WTC11 (cell line): ENCODE results near the gene VEZT. TPM values are rescaled to one million over a fixed set of nuclear protein-coding genes. Genes with fewer than 3 reads are reported as not detected.
A peak's percentile ranks its signal among the peaks of the same experiment; 100 is the strongest.

ENCODE experiments used
- ATAC-seq: fragments of 200-7000 bp; cut with Tn5 transposase; 2 replicates; pipeline ENCODE4 v1.10.0; 2021; ENCODE audit warnings: mild to moderate bottlenecking, moderate library complexity
- CTCF ChIA-PET: fragments of 300-600 bp; sonication (Branson Sonifier 250); formaldehyde crosslinking; loops from one replicate; lab custom pipeline; 2021; ENCODE audit warnings: antibody characterized with exemption; lab: Charles Lee
- POLR2A ChIA-PET: fragments of 350-600 bp; sonication (Branson Sonifier 250); formaldehyde crosslinking; loops from one replicate; lab custom pipeline; 2021; ENCODE audit warnings: antibody characterized with exemption; lab: Charles Lee
- DNase-seq: peaks from one replicate; pipeline ENCODE4 v3.0.0; 2021; ENCODE audit warnings: low spot score
- H3K27ac Mint-ChIP-seq: 2 replicates; pipeline ENCODE4 v1.8.0; 2021; ENCODE audit warnings: mixed read lengths
- H3K27me3 Mint-ChIP-seq: 2 replicates; pipeline ENCODE4 v1.8.0; 2021; ENCODE audit warnings: low read depth, mild to moderate bottlenecking, moderate library complexity, mixed read lengths
- H3K36me3 Mint-ChIP-seq: 2 replicates; pipeline ENCODE4 v1.8.0; 2021; ENCODE audit warnings: mixed read lengths
- H3K4me1 Mint-ChIP-seq: 2 replicates; pipeline ENCODE4 v1.8.0; 2022; ENCODE audit warnings: mixed read lengths
- H3K4me3 Mint-ChIP-seq: 2 replicates; pipeline ENCODE4 v1.8.0; 2021; ENCODE audit warnings: mild to moderate bottlenecking, moderate library complexity, mixed read lengths
- H3K9me3 Mint-ChIP-seq: 2 replicates; pipeline ENCODE4 v1.8.0; 2021; ENCODE audit warnings: mixed read lengths
- AFF4 ChIP-seq: sonication (generic); formaldehyde crosslinking; IDR thresholded peaks from 2 replicates; pipeline ENCODE4 v1.8.1; 2023; ENCODE audit warnings: mild to moderate bottlenecking, missing genetic modification reagents, borderline replicate concordance
- ARID4B ChIP-seq: sonication (generic); formaldehyde crosslinking; IDR thresholded peaks from 2 replicates; pipeline ENCODE4 v1.8.0; 2023; ENCODE audit warnings: missing genetic modification reagents, mild to moderate bottlenecking, borderline replicate concordance
- CBFB ChIP-seq: sonication (generic); formaldehyde crosslinking; IDR thresholded peaks from 2 replicates; pipeline ENCODE4 v1.8.1; 2022; ENCODE audit warnings: mild to moderate bottlenecking, low read depth, missing genetic modification reagents
- E2F1 ChIP-seq: sonication (generic); formaldehyde crosslinking; IDR thresholded peaks from 2 replicates; pipeline ENCODE4 v1.8.0; 2022; ENCODE audit warnings: mild to moderate bottlenecking, missing genetic modification reagents
- E2F5 ChIP-seq: sonication (generic); formaldehyde crosslinking; IDR thresholded peaks from 2 replicates; pipeline ENCODE4 v1.8.1; 2022; ENCODE audit warnings: mild to moderate bottlenecking, moderate library complexity, missing genetic modification reagents
- ELF4 ChIP-seq: sonication (generic); formaldehyde crosslinking; IDR thresholded peaks from 2 replicates; pipeline ENCODE4 v1.8.1; 2022; ENCODE audit warnings: low read depth, mild to moderate bottlenecking, moderate library complexity, missing genetic modification reagents
- EMX1 ChIP-seq: fragments of 250-450 bp; sonication (Bioruptor Pico); IDR thresholded peaks from 2 replicates; pipeline ENCODE4 v1.8.0; 2021; ENCODE audit warnings: mild to moderate bottlenecking
- FOXP1 ChIP-seq: sonication (generic); formaldehyde crosslinking; IDR thresholded peaks from 2 replicates; pipeline ENCODE4 v1.8.0; 2022; ENCODE audit warnings: missing genetic modification reagents, mild to moderate bottlenecking, moderate library complexity, borderline replicate concordance
- IRF1 ChIP-seq: sonication (generic); formaldehyde crosslinking; IDR thresholded peaks from 2 replicates; pipeline ENCODE4 v1.8.0; 2023; ENCODE audit warnings: missing genetic modification reagents
- JUN ChIP-seq: sonication (generic); formaldehyde crosslinking; IDR thresholded peaks from 2 replicates; pipeline ENCODE4 v1.8.0; 2023; ENCODE audit warnings: mild to moderate bottlenecking, missing genetic modification reagents
- MLX ChIP-seq: sonication (generic); formaldehyde crosslinking; IDR thresholded peaks from 2 replicates; pipeline ENCODE4 v1.8.1; 2023; ENCODE audit warnings: mild to moderate bottlenecking, missing genetic modification reagents, moderate library complexity
- PREB ChIP-seq: sonication (generic); formaldehyde crosslinking; IDR thresholded peaks from 2 replicates; pipeline ENCODE4 v1.8.1; 2022; ENCODE audit warnings: mild to moderate bottlenecking, missing genetic modification reagents, moderate library complexity, borderline replicate concordance
- USF2 ChIP-seq: sonication (generic); formaldehyde crosslinking; IDR thresholded peaks from 2 replicates; pipeline ENCODE4 v1.8.1; 2023; ENCODE audit warnings: mild to moderate bottlenecking, missing genetic modification reagents, moderate library complexity
- ZNF121 ChIP-seq: sonication (generic); formaldehyde crosslinking; IDR thresholded peaks from 2 replicates; pipeline ENCODE4 v1.8.0; 2023; ENCODE audit warnings: missing genetic modification reagents
- ZNF232 ChIP-seq: sonication (generic); formaldehyde crosslinking; IDR thresholded peaks from 2 replicates; pipeline ENCODE4 v1.8.0; 2022; ENCODE audit warnings: mild to moderate bottlenecking, missing genetic modification reagents
- ZNF263 ChIP-seq: sonication (generic); formaldehyde crosslinking; IDR thresholded peaks from 2 replicates; pipeline ENCODE4 v1.8.1; 2022; ENCODE audit warnings: low read depth, mild to moderate bottlenecking, moderate library complexity, missing genetic modification reagents
- ZNF317 ChIP-seq: sonication (generic); formaldehyde crosslinking; IDR thresholded peaks from 2 replicates; pipeline ENCODE4 v1.8.1; 2023; ENCODE audit warnings: low read depth, mild to moderate bottlenecking, moderate library complexity, missing genetic modification reagents, borderline replicate concordance
- ZNF396 ChIP-seq: fragments of 250-450 bp; sonication (Bioruptor Pico); IDR thresholded peaks from 2 replicates; pipeline ENCODE4 v1.8.0; 2021; ENCODE audit warnings: mild to moderate bottlenecking, moderate library complexity, borderline replicate concordance
- ZNF512 ChIP-seq: sonication (generic); formaldehyde crosslinking; IDR thresholded peaks from 2 replicates; pipeline ENCODE4 v1.8.1; 2022; ENCODE audit warnings: missing genetic modification reagents, borderline replicate concordance
- total RNA-seq: library from RNA; stranded (reverse); gene quantifications from 3 replicates; pipeline ENCODE4 v1.2.3, GENCODE V29; 2021

VEZT gene
- total RNA-seq, 1 experiment from 2014 or later: 54.5 TPM

GRCh38 chr12:95303476-95303875 lies 85.9 kb downstream of the VEZT start (continued):
- no peak for TF ChIP-seq ELF4 (CRISPR knock-in tag)
- no peak for TF ChIP-seq ZNF512
- no peak for TF ChIP-seq JUN
- TF ChIP-seq E2F5: no peak
- TF ChIP-seq PREB (CRISPR knock-in tag): no peak
- TF ChIP-seq ZNF317 (CRISPR knock-in tag): no peak
- TF ChIP-seq ZNF232: no peak
- TF ChIP-seq EMX1: no peak
- TF ChIP-seq ARID4B (CRISPR knock-in tag): no peak
- TF ChIP-seq USF2 (CRISPR knock-in tag): no peak
- TF ChIP-seq E2F1: no peak
- TF ChIP-seq CBFB: no peak

GRCh38 chr12:95304673-95305198 lies 87.1 kb downstream of the VEZT start:
- ATAC-seq (no peak), DNase-seq (no peak)
- 0 out of 2 replicates have a peak, but pooled peaks cover 2% of the 10 kb centered on the region for H3K4me1 Mint-ChIP-seq
- CTCF ChIA-PET: no interaction called here
- H3K27ac Mint-ChIP-seq: peak overlapping the region; percentile 57; the same call in 1 of the 2 replicates
- H3K36me3 Mint-ChIP-seq: peaks cover 21% of the 10 kb centered on the region
- H3K27me3 Mint-ChIP-seq: no peaks in the 10 kb centered on the region
- no peaks in the 10 kb centered on the region for H3K9me3 Mint-ChIP-seq
- POLR2A ChIA-PET: no interaction called here
- H3K4me3 Mint-ChIP-seq: no peak overlapping the region
- no peak for TF ChIP-seq ZNF396 (CRISPR knock-in tag)
- TF ChIP-seq ZNF263 (CRISPR knock-in tag): no peak
- TF ChIP-seq MLX (CRISPR knock-in tag): no peak
- no peak for TF ChIP-seq ZNF232
- TF ChIP-seq FOXP1: no peak
- no peak for TF ChIP-seq AFF4
- TF ChIP-seq IRF1 (CRISPR knock-in tag): no peak
- no peak for TF ChIP-seq ZNF121 (CRISPR knock-in tag)
